ENCODE data around the gene ALDH16A1. TPM values are rescaled to one million over a fixed set of nuclear protein-coding genes. Genes with fewer than 3 reads are reported as not detected.

Gene ALDH16A1
- total and polyA plus RNA-seq, 2 of the 4 experiments (the other 2 are of a cell fraction): 10.4 to 12.9 TPM

DNA sequence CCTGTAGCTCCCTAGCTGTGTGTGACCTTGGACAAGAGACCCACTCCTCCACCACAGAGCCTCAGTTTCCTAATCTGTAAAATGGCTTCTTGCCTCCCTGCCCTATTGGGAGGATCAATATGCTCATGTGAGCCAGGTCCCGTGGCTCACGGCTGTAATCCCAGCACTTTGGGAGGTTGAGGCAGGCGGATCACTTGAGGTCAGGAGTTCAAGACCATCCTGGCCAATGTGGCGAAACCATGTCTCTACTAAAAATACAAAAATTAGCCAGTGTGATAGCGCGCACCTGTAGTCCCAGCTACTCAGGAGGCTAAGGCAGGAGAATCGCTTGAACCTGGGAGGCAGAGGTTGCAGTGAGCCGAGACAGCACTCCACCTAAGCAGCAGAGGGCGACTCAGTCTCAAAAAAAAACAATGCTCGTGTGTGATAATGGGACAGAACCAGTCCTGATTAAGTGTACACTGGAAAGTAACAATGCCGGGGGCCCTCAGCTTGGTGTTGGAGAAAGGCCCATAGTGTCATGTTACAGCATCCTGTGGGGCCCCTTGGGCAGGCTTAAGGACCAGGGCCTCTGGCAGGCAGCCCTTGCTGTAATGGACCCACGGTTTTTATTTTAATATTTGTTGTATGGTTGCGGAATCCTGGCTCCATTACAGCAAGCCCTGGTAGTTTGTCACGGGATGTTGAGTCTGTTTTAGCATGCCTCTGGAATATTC lies 50.0 kb downstream of the ALDH16A1 start:
- no TSS peak for BruUV-seq (replicated peaks)
- in situ Hi-C loops (cut with MboI; ENCODE audit: low sequenced_read_pairs) (no loop called here), intact Hi-C loops (cut with micrococcal nuclease) (loop anchor here (1.0 kb wide), 3 partner anchors 44 to 169 kb away; no protein-coding TSS in a partner anchor), dilution Hi-C loops (cut with HindIII; ENCODE audit: low sequenced_read_pairs, unreplicated experiment) (no loop called here)
- Histone ChIP-seq H2AK5ac (ENCODE audit: low read depth, low read length) (no peak overlapping the region), H3K36me3 (ENCODE audit: control insufficient read depth, insufficient read depth, low read length) (peaks cover 24% of the 10 kb centered on the region), H3K4me3 (ENCODE audit: insufficient read depth, low read depth, low read length) (no peak overlapping the region), H4K8ac (ENCODE audit: low read depth in 2 of 2, low read length in 2 of 2) (no peak overlapping the region; a peak in 1 of 4 replicates), H4K20me1 (ENCODE audit: insufficient read depth, low read length) (peaks cover 21% of the 10 kb centered on the region), H3K14ac (replicated peaks; ENCODE audit: low read depth, low read length) (no peak overlapping the region), H2BK5ac (ENCODE audit: low read depth, low read length, poor library complexity, severe bottlenecking) (no peak overlapping the region), H3K4me1 (ENCODE audit: control insufficient read depth, insufficient read depth, low read length) (peaks cover 3% of the 10 kb centered on the region; the same call in 1 of the 2 replicates), H3K18ac (ENCODE audit: low read depth, low read length) (no peak overlapping the region), H2BK20ac (ENCODE audit: low read depth, low read length) (no peak overlapping the region), H3K9me1 (ENCODE audit: insufficient read depth, low read length) (no peaks in the 10 kb centered on the region), H3K27ac (ENCODE audit: insufficient read depth, low read length) (peak overlapping the region; percentile 33; the same call in 1 of the 2 replicates), H4K91ac (ENCODE audit: insufficient read depth, low read depth, low read length) (no peak overlapping the region), H3K9ac (ENCODE audit: low read depth, low read length) (no peak overlapping the region), H3K4me2 (ENCODE audit: low read depth, low read length) (peak overlapping the region; percentile 10; the same call in 1 of the 2 replicates), H2BK15ac (ENCODE audit: low read depth, low read length) (no peak overlapping the region), H3K9me3 (ENCODE audit: control insufficient read depth, insufficient read depth, low read length) (no peaks in the 10 kb centered on the region), H3K4ac (ENCODE audit: low read depth, low read length) (0 out of 2 replicates have a peak overlapping the region, but pooled peaks have one; percentile 29), H2AK9ac (replicated peaks; ENCODE audit: low read depth, low read length, poor library complexity) (no peak overlapping the region), H3K27me3 (ENCODE audit: control insufficient read depth, insufficient read depth, low read length) (no peaks in the 10 kb centered on the region), H3K79me1 (ENCODE audit: low read depth in 1 of 2, low read length in 2 of 2) (peaks cover 9 to 21% of the 10 kb centered on the region in 2 experiments; a peak in 3 of 4 replicates), H2BK120ac (ENCODE audit: low read depth, low read length) (no peak overlapping the region), H3K23ac (ENCODE audit: low read depth, low read length) (no peak overlapping the region), H4K5ac (ENCODE audit: low read depth, low read length) (no peak overlapping the region; the same call in 1 of the 2 replicates), H2AFZ (replicated peaks; ENCODE audit: low read length, poor library complexity) (peak overlapping the region; percentile 79), H3K56ac (ENCODE audit: extremely low read depth, insufficient read depth, low read length) (no peak overlapping the region)
- POLR2A ChIA-PET (ENCODE audit: unreplicated experiment): interaction anchor here (0.6 to 1.0 kb wide), 2 partner anchors 44 to 64 kb away, joined by 3 to 6 read pairs; no protein-coding TSS in a partner anchor
- 24% methylated on average over 8 of the region's 14 CpGs; no CpG with 5 or more reads in 1 of the 2 experiments for WGBS, 2 experiments (ENCODE audit: extremely low coverage in 2 of 2, insufficient read length in 1 of 2)
- CTCF ChIA-PET: interaction anchor here (0.6 to 1.8 kb wide), 4 partner anchors 15 to 67 kb away, joined by 3 to 19 read pairs (median 4); no protein-coding TSS in a partner anchor
- ATAC-seq (ENCODE audit: low read depth): peak; percentile 69
- TF ChIP-seq RFX5 (IDR thresholded peaks at IDR 0.05; ENCODE audit: low read depth, low read length): no peak
- TF ChIP-seq RCOR1 (IDR thresholded peaks at IDR 0.05; ENCODE audit: insufficient replicate concordance, low read length): peak; percentile 26
- TF ChIP-seq RAD21 (IDR thresholded peaks at IDR 0.05; ENCODE audit: low read length): peak; percentile 65
- TF ChIP-seq SMC3 (IDR thresholded peaks at IDR 0.05; ENCODE audit: low read depth, low read length): peak; percentile 71
- TF ChIP-seq, protein P1, sequence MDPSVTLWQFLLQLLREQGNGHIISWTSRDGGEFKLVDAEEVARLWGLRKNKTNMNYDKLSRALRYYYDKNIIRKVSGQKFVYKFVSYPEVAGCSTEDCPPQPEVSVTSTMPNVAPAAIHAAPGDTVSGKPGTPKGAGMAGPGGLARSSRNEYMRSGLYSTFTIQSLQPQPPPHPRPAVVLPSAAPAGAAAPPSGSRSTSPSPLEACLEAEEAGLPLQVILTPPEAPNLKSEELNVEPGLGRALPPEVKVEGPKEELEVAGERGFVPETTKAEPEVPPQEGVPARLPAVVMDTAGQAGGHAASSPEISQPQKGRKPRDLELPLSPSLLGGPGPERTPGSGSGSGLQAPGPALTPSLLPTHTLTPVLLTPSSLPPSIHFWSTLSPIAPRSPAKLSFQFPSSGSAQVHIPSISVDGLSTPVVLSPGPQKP (IDR thresholded peaks at IDR 0.05; ENCODE audit: borderline replicate concordance, low read depth, low read length): no peak
- peak; percentile 52 for TF ChIP-seq CEBPB (IDR thresholded peaks at IDR 0.05; ENCODE audit: low read depth, low read length)
- TF ChIP-seq, protein P2, sequence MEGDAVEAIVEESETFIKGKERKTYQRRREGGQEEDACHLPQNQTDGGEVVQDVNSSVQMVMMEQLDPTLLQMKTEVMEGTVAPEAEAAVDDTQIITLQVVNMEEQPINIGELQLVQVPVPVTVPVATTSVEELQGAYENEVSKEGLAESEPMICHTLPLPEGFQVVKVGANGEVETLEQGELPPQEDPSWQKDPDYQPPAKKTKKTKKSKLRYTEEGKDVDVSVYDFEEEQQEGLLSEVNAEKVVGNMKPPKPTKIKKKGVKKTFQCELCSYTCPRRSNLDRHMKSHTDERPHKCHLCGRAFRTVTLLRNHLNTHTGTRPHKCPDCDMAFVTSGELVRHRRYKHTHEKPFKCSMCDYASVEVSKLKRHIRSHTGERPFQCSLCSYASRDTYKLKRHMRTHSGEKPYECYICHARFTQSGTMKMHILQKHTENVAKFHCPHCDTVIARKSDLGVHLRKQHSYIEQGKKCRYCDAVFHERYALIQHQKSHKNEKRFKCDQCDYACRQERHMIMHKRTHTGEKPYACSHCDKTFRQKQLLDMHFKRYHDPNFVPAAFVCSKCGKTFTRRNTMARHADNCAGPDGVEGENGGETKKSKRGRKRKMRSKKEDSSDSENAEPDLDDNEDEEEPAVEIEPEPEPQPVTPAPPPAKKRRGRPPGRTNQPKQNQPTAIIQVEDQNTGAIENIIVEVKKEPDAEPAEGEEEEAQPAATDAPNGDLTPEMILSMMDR (conservative IDR thresholded peaks at IDR 0.05; ENCODE audit: low read depth, low read length): peak; percentile 57
- DNase-seq: peak; percentile 81

All from IMR-90 (cell line).